WI38 (cell line): ENCODE data around the gene SHH.

Source experiments
- H3K4me3 ChIP-seq: 2 replicates; pipeline ENCODE4 v1.5.1; 2011; ENCODE audit warnings: low read depth, mild to moderate bottlenecking, control low read depth, low read length
- TF ChIP-seq, protein P1 (sequence below): IDR thresholded peaks from 2 replicates; pipeline ENCODE4 v1.5.1; 2012; ENCODE audit warnings: low read depth, mild to moderate bottlenecking, control low read depth, low read length

SHH gene

DNA sequence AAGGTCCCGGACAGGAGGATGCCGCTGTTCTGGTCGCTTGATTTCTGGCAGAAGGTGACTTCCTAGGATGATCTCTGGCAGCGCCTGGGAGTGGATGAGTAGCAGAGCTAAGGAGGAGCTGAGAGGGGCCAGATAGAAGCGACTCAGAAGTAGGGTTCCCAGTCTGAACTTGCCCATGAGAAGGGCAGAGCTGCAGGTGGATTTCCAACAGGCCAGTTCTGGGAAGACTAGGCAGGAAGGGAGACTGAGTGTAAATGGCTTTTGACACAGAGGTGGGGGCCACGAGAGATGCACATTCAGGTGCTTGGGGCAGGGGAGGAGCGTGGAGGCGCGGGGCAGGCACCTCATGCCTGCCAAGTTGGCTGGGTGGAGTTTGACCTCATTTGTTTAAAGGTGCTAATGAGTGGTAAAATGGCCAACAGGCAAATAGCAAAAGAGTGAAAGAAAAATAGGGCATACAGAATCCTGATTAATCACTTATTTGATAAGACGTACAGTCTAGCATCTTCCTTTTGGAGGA lies 58.8 kb downstream of the SHH start:
- TF ChIP-seq, protein P1, sequence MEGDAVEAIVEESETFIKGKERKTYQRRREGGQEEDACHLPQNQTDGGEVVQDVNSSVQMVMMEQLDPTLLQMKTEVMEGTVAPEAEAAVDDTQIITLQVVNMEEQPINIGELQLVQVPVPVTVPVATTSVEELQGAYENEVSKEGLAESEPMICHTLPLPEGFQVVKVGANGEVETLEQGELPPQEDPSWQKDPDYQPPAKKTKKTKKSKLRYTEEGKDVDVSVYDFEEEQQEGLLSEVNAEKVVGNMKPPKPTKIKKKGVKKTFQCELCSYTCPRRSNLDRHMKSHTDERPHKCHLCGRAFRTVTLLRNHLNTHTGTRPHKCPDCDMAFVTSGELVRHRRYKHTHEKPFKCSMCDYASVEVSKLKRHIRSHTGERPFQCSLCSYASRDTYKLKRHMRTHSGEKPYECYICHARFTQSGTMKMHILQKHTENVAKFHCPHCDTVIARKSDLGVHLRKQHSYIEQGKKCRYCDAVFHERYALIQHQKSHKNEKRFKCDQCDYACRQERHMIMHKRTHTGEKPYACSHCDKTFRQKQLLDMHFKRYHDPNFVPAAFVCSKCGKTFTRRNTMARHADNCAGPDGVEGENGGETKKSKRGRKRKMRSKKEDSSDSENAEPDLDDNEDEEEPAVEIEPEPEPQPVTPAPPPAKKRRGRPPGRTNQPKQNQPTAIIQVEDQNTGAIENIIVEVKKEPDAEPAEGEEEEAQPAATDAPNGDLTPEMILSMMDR, result no peak
- H3K4me3 ChIP-seq, result no peak overlapping the region

DNA sequence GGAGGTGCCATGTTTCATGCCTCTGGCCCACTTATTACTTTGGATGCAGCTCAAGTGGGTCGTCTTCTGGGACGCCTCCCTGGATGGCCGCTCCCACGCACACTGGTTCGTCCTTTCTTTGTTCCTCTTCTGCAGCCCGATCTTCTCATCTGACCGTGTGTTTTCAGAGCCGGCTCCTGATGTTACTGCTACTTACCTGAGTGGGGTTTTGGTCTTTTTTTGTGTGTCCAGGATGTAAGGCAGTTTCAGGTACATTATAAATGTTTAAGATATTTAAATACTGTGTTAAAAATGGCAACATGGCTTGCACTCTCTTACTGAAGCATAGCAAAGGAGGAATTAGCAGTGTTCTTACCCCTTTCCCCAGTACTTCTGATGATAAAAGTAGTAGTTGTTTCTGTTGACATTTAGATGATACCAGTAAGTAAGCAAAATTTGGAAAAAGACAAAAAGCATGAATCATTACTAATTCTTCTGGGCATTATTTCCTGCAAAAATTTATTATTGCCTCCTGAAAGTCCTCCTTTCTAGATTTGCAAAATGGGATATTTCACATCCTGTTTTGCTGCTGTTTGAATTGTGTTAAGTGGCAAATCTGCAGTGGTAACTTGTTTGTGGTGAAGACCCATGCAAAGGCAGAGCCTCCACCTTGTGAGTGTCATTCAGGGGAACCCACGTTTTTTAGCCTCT lies 59.4 kb downstream of the SHH start:
- TF ChIP-seq, protein P1, result no peak
- H3K4me3 ChIP-seq, result no peak overlapping the region

DNA sequence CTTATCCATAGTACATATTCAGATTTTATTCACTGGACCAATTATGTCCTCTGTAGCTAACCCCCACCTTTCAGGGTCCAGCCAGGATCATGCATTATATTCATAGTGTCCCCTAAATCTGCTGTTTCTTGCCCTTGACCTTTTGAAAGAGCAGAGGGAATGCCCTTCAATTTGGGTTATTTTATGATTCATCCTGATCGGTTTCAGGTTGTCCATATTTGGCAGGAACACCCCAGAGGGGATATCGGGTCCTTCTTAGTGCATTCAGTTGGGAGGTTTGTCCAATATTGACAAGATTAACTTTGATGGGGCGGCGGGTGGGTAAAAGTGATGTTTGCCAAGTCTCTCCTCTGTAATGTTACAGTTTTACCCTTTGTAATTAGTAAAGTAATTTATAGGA lies 60.9 kb downstream of the SHH start:
- no peak overlapping the region for H3K4me3 ChIP-seq
- TF ChIP-seq, protein P1, result no peak

GRCh38 chr7:155750255-155751125 lies 61.8 kb downstream of the SHH start:
- TF ChIP-seq, protein P1, result no peak
- H3K4me3 ChIP-seq, result no peak overlapping the region
